ENCODE measurements around the gene FAM200B. TPM values are rescaled to one million over a fixed set of nuclear protein-coding genes. Genes with fewer than 3 reads are reported as not detected.

Gene FAM200B
- polyA plus RNA-seq, 1 donor (not counting 4 experiments of a cell fraction or from before 2014, with no cell fraction given): 36.6 TPM

DNA sequence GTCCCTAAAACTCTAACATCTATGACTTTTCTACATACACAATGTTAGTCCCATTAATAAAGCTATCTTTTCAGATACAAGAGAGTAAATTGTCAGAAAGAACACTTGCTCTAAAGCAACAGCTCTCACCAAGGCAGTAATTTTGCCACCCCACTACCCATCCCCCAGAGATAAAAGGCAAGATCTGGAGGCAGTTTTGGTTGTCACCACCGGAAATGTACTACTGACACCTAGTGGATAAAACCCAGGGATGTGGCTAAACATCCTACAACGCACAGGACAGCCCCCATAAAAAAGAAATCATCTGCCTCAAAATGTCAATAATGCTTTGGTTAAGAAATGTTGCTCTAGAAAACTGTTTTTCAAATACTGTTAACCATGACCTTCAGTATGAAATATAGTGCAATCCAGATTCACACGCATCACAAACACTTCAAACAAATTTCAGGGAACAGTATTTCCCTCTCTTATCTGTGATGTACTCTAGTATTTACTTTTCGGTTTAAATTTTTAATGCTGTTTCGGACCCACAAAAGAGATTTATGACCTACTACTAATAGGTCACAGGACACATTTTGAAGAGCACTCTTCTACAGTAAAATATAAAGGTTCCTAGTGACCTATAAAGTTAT is 31.6 kb upstream of the FAM200B start:
- Histone ChIP-seq H3K9ac (ENCODE audit: control insufficient read depth, extremely low read depth, insufficient read depth, low read length) (no peak overlapping the region), H3K79me2 (ENCODE audit: control insufficient read depth, insufficient read depth, low read length) (peaks cover 97% of the 10 kb centered on the region), H3K27ac (ENCODE audit: control insufficient read depth, insufficient read depth, low read length) (no peak overlapping the region), H3K4me2 (ENCODE audit: control insufficient read depth, extremely low read depth, insufficient read depth, low read depth, low read length) (peak overlapping the region; percentile 42), H3K4me3 (ENCODE audit: control insufficient read depth in 2 of 3, extremely low read depth in 1 of 3, insufficient read depth in 2 of 3, low read depth in 1 of 3, low read length in 3 of 3) (no peak overlapping the region), H3K9me1 (ENCODE audit: control insufficient read depth, extremely low read depth, insufficient read depth, low read length) (no peaks in the 10 kb centered on the region), H2AFZ (ENCODE audit: control insufficient read depth, low read length) (no peak overlapping the region), H3K4me1 (ENCODE audit: control insufficient read depth, extremely low read depth, insufficient read depth, low read length) (peaks cover 24% of the 10 kb centered on the region), H3K27me3 (ENCODE audit: control insufficient read depth, extremely low read depth, insufficient read depth, low read length) (no peaks in the 10 kb centered on the region), H3K36me3 (ENCODE audit: control insufficient read depth in 2 of 2, extremely low read depth in 1 of 2, insufficient read depth in 2 of 2, low read length in 2 of 2) (peaks cover 0 to 8% of the 10 kb centered on the region in 2 experiments), H4K20me1 (ENCODE audit: control insufficient read depth, extremely low read depth, insufficient read depth, low read length) (peaks cover 8% of the 10 kb centered on the region), H3K9me3 (ENCODE audit: control insufficient read depth, low read depth, low read length) (no peaks in the 10 kb centered on the region)
- peak; percentile 88 for FAIRE-seq
- no peak for DNase-seq (ENCODE audit: low read depth, low spot score)
- TF ChIP-seq, protein P1, sequence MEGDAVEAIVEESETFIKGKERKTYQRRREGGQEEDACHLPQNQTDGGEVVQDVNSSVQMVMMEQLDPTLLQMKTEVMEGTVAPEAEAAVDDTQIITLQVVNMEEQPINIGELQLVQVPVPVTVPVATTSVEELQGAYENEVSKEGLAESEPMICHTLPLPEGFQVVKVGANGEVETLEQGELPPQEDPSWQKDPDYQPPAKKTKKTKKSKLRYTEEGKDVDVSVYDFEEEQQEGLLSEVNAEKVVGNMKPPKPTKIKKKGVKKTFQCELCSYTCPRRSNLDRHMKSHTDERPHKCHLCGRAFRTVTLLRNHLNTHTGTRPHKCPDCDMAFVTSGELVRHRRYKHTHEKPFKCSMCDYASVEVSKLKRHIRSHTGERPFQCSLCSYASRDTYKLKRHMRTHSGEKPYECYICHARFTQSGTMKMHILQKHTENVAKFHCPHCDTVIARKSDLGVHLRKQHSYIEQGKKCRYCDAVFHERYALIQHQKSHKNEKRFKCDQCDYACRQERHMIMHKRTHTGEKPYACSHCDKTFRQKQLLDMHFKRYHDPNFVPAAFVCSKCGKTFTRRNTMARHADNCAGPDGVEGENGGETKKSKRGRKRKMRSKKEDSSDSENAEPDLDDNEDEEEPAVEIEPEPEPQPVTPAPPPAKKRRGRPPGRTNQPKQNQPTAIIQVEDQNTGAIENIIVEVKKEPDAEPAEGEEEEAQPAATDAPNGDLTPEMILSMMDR (optimal IDR thresholded peaks at IDR 0.05 in 1 of 3, IDR thresholded peaks at IDR 0.05 in 1 of 3, conservative IDR thresholded peaks at IDR 0.05 in 1 of 3; ENCODE audit: extremely low read depth in 1 of 3, insufficient read depth in 2 of 3, low read length in 3 of 3): peak; percentile 71 to 76 (median 73)
- no peak for TF ChIP-seq EZH2 (IDR thresholded peaks at IDR 0.05; ENCODE audit: low read length)
- dilution Hi-C loops (cut with MboI; ENCODE audit: extremely low pct_ligation_motif_present, low sequenced_read_pairs): no loop called here

DNA sequence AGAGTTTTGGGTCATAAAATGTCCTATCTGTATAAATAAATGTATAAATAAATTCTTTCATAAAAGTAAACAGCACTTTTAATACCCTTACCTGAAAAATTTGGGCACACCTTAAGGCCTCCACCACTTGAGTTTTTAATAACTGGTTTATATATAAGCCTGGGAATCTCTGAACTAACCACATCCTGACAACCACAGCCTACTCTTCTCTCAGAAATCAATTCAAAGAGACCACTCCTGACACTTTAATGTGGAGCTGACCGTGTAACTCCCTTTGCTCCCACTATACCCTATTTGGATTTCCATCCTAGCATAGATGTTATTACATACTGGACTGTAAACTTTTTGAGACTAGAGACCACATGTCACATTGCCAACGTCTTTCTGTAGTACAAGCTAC is 30.0 kb upstream of the FAM200B start:
- H3K9me3 ChIP-seq (ENCODE audit: control insufficient read depth, low read depth, low read length): no peaks in the 10 kb centered on the region
- no peaks in the 10 kb centered on the region for H3K27me3 ChIP-seq (ENCODE audit: control insufficient read depth, extremely low read depth, insufficient read depth, low read length)
- peaks cover 8% of the 10 kb centered on the region for H4K20me1 ChIP-seq (ENCODE audit: control insufficient read depth, extremely low read depth, insufficient read depth, low read length)
- peak overlapping the region; percentile 10 to 70 (median 59) for H3K4me3 ChIP-seq (ENCODE audit: control insufficient read depth in 2 of 3, extremely low read depth in 1 of 3, insufficient read depth in 2 of 3, low read depth in 1 of 3, low read length in 3 of 3)
- dilution Hi-C loops (cut with MboI; ENCODE audit: extremely low pct_ligation_motif_present, low sequenced_read_pairs): no loop called here
- peaks cover 80% of the 10 kb centered on the region for H3K79me2 ChIP-seq (ENCODE audit: control insufficient read depth, insufficient read depth, low read length)
- FAIRE-seq: no peak
- peaks cover 35% of the 10 kb centered on the region for H3K4me1 ChIP-seq (ENCODE audit: control insufficient read depth, extremely low read depth, insufficient read depth, low read length)
- peak overlapping the region; percentile 73 for H3K4me2 ChIP-seq (ENCODE audit: control insufficient read depth, extremely low read depth, insufficient read depth, low read depth, low read length)
- H3K9ac ChIP-seq (ENCODE audit: control insufficient read depth, extremely low read depth, insufficient read depth, low read length): no peak overlapping the region
- no peak for DNase-seq (ENCODE audit: low read depth, low spot score)
- no peaks in the 10 kb centered on the region for H3K9me1 ChIP-seq (ENCODE audit: control insufficient read depth, extremely low read depth, insufficient read depth, low read length)
- no peak overlapping the region for H2AFZ ChIP-seq (ENCODE audit: control insufficient read depth, low read length)
- H3K36me3 ChIP-seq (ENCODE audit: control insufficient read depth in 2 of 2, extremely low read depth in 1 of 2, insufficient read depth in 2 of 2, low read length in 2 of 2): peaks cover 0 to 8% of the 10 kb centered on the region in 2 experiments
- H3K27ac ChIP-seq (ENCODE audit: control insufficient read depth, insufficient read depth, low read length): peak overlapping the region; percentile 39
- TF ChIP-seq, protein P1 (optimal IDR thresholded peaks at IDR 0.05 in 1 of 3, IDR thresholded peaks at IDR 0.05 in 1 of 3, conservative IDR thresholded peaks at IDR 0.05 in 1 of 3; ENCODE audit: extremely low read depth in 1 of 3, insufficient read depth in 2 of 3, low read length in 3 of 3): no peak
- TF ChIP-seq EZH2 (IDR thresholded peaks at IDR 0.05; ENCODE audit: low read length): no peak

Data from keratinocyte (primary cell).